ENCODE results near the gene ARMC2. TPM values are rescaled to one million over a fixed set of nuclear protein-coding genes. Genes with fewer than 3 reads are reported as not detected.

The ARMC2 gene
- total RNA-seq, 1 donor from 2014 or later: 3.5 TPM

DNA sequence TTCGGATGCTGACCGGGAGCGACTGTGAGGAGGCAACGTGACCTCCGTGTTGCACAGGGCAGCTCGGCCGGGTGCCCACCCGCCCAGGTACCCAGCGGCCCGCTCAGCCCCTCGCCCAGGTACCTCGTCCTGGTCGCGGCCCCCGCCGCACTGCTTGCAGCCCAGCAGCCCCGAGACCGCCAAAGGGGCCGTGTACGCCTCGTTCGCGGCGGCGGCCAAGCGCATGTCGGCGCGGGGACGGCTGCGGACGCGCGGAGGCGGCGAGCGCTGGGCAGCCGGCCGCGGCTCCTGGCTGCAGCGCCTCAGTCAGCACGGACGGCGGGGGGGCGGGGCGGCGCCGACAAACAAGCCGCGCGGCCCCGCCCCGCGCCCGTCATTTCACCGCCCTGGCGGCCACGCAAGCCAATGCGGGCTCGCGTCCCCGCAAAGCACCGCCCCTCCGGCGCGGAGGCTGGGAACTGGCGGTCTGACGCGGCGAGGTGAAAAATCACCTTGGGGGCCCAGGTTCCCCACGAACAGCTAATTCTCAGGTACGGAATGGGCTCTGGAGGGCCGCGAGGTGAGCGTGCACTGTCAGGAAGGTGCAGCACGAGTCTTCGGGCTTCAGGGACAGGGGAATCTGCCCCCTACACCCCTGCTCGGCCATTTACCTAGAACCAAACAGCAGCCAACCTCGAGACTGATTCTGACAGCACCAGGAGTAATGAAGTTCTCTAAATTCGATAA is 161.2 kb downstream of the ARMC2 start:
- no peaks in the 10 kb centered on the region for H3K27me3 Mint-ChIP-seq
- intact Hi-C loops (cut with micrococcal nuclease): loop anchor here (1.0 to 10.0 kb wide), 8 partner anchors 63 to 1055 kb away; partner anchors contain the start of genes AK9, ARMC2, CD164 and FIG4
- DNase-seq (peak; percentile 87), ATAC-seq (ENCODE audit: low read depth) (peak; percentile 97)
- ChIA-PET POLR2A (interaction anchor here (0.7 to 3.8 kb wide), 7 partner anchors 8 to 748 kb away, joined by 3 to 21 read pairs (median 3); partner anchors contain the start of genes CEP57L1, SESN1 and SNX3), CTCF (interaction anchor here (1.3 kb wide), 1 partner anchor 50 kb away, joined by 4 read pairs; no protein-coding TSS in a partner anchor)
- peak overlapping the region; percentile 97 for H3K4me3 Mint-ChIP-seq
- H3K4me1 Mint-ChIP-seq: peaks cover 65% of the 10 kb centered on the region
- H3K27ac Mint-ChIP-seq: peak overlapping the region; percentile 95
- no peak for TF ChIP-seq CTCF (IDR thresholded peaks at IDR 0.05)
- no peaks in the 10 kb centered on the region for H3K9me3 Mint-ChIP-seq
- H3K36me3 Mint-ChIP-seq (ENCODE audit: low read depth): peaks cover 5% of the 10 kb centered on the region

DNA sequence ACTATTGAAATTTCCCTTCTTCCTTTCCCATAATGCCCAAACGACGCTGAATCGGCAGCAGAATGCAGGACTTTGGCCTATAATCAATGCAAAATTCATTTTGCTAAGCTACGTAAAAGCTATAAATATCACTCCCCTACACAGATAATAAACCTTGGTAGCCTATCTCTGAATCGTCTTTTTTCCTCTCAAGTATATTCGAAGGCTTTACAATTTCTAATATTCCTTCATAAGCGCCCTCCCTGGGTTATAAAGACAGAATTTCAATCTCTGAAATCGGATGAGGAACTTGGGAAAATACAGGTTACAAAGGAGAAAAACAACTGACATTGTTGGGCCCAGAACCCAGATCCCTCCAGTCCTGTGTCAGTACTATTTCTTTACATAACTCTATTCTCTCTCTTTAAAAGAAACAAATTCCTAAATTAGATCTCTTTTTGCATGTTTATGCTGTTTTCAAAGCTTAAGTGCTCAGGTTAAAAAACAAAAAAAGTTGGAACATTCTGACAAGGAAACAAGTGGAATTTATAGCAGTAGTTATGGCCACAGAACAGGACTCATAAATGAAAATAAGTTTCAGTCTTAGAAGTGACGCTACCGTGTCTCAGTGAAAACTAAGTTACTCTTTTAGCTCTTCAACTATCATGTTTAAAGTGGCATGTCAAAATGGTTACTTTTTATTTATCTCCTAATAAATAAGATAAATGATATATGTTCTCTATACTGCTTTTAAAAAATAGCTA is 161.9 kb downstream of the ARMC2 start:
- CTCF ChIA-PET: interaction anchor here (1.3 kb wide), 1 partner anchor 49 kb away, joined by 4 read pairs; no protein-coding TSS in a partner anchor
- H3K27me3 Mint-ChIP-seq: no peaks in the 10 kb centered on the region
- H3K4me1 Mint-ChIP-seq: peaks cover 70% of the 10 kb centered on the region
- TF ChIP-seq CTCF (IDR thresholded peaks at IDR 0.05): no peak
- H3K4me3 Mint-ChIP-seq: peak overlapping the region; percentile 97
- DNase-seq (no peak), ATAC-seq (ENCODE audit: low read depth) (no peak)
- H3K9me3 Mint-ChIP-seq: no peaks in the 10 kb centered on the region
- H3K36me3 Mint-ChIP-seq (ENCODE audit: low read depth): peaks cover 5% of the 10 kb centered on the region
- POLR2A ChIA-PET: interaction anchor here (0.7 to 3.8 kb wide), 6 partner anchors 9 to 749 kb away, joined by 3 to 21 read pairs (median 4); partner anchors contain the start of genes CEP57L1, SESN1 and SNX3
- intact Hi-C loops (cut with micrococcal nuclease): loop anchor here (1.0 to 10.0 kb wide), 9 partner anchors 62 to 1055 kb away; partner anchors contain the start of genes AK9, ARMC2, CD164 and FIG4
- H3K27ac Mint-ChIP-seq: peak overlapping the region; percentile 95

GRCh38 chr6:109010705-109011102 is 162.5 kb downstream of the ARMC2 start:
- intact Hi-C loops (cut with micrococcal nuclease): loop anchor here (10.0 kb wide), 1 partner anchor 756 kb away; no protein-coding TSS in a partner anchor
- no peaks in the 10 kb centered on the region for H3K9me3 Mint-ChIP-seq
- no peaks in the 10 kb centered on the region for H3K27me3 Mint-ChIP-seq
- no peak for TF ChIP-seq CTCF (IDR thresholded peaks at IDR 0.05)
- H3K4me3 Mint-ChIP-seq: no peak overlapping the region
- H3K36me3 Mint-ChIP-seq (ENCODE audit: low read depth): peaks cover 5% of the 10 kb centered on the region
- ChIA-PET CTCF (interaction anchor here (0.9 to 1.3 kb wide), 3 partner anchors 11 to 62 kb away, joined by 3 to 4 read pairs (median 3); no protein-coding TSS in a partner anchor), POLR2A (interaction anchor here (1.1 to 3.8 kb wide), 3 partner anchors 10 to 84 kb away, joined by 3 to 21 read pairs (median 5); partner anchors contain the start of genes CEP57L1 and SESN1)
- peaks cover 76% of the 10 kb centered on the region for H3K4me1 Mint-ChIP-seq
- DNase-seq: no peak
- H3K27ac Mint-ChIP-seq: no peak overlapping the region
- ATAC-seq (ENCODE audit: low read depth): no peak

- no peak for ATAC-seq (ENCODE audit: low read depth)
- no peak for DNase-seq
- Mint-ChIP-seq H3K4me3 (peak overlapping the region; percentile 30), H3K4me1 (peaks cover 49% of the 10 kb centered on the region), H3K27ac (peak overlapping the region; percentile 78), H3K36me3 (ENCODE audit: low read depth) (peaks cover 4% of the 10 kb centered on the region), H3K27me3 (no peaks in the 10 kb centered on the region), H3K9me3 (no peaks in the 10 kb centered on the region)
- no peak for TF ChIP-seq CTCF (IDR thresholded peaks at IDR 0.05)
- intact Hi-C loops (cut with micrococcal nuclease): loop anchor here (2.0 to 10.0 kb wide), 2 partner anchors 19 to 759 kb away; no protein-coding TSS in a partner anchor
- ChIA-PET POLR2A (interaction anchor here (0.7 to 1.2 kb wide), 2 partner anchors 37 to 376 kb away, joined by 3 to 5 read pairs; no protein-coding TSS in a partner anchor), CTCF (no interaction called here)
These were observed 165.6 kb downstream of the ARMC2 start for GRCh38 chr6:109013656-109014305.
